Activated naive CD4-positive, alpha-beta T cell (primary cell): ENCODE measurements around the gene CFAP221.

Experiments used
- DNase-seq, 4 experiments: peaks; one replicate each; lab custom pipeline; 2025; lab: John Stamatoyannopoulos, UW

Gene CFAP221

GRCh38 chr2:119645173-119645855, 101.1 kb downstream of the CFAP221 start:
- no peak for DNase-seq

DNA sequence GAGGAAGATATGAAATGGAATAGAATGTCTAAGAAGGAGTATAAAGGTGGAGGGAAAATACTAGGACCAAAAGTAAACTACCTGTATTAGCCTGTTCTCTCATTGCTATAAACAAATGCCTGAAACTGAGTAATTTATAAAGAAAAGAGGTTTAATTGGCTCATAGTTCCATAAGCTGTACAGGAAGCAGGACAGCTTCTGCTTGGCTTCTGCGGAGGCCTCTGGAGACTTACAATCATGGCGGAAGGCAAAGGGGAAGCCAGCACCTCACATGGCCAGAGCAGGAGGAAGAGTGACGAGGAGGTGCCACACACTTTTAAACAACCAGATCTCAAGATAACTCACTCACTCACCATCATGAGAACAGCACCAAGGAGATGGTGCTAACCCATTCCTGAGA, 101.9 kb downstream of the CFAP221 start:
- DNase-seq = no peak

GRCh38 chr2:119647440-119648169, 103.4 kb downstream of the CFAP221 start:
- no peak for DNase-seq

- DNase-seq = no peak
Observed at GRCh38 chr2:119649364-119649917, 105.2 kb downstream of the CFAP221 start.

DNA sequence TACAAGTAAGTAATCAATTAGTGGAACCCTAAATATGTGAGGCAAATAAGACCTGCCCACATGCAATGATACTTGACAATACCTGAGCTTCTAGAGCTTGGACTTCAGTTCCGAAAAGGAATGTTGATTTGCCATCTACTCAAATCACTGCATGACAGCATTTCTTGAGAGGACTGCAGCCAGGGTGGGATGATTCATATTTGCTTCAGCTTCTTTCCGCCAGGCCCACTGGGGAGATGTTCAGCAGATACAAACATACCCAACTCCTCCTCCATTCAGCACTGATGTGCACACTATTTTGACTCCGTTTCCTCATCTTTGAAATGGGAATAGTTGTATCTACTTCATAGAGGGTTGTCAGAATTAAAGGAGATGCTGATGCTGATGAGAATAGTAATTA, 106.0 kb downstream of the CFAP221 start:
- no peak for DNase-seq

GRCh38 chr2:119650846-119651370, 106.7 kb downstream of the CFAP221 start:
- no peak for DNase-seq

DNA sequence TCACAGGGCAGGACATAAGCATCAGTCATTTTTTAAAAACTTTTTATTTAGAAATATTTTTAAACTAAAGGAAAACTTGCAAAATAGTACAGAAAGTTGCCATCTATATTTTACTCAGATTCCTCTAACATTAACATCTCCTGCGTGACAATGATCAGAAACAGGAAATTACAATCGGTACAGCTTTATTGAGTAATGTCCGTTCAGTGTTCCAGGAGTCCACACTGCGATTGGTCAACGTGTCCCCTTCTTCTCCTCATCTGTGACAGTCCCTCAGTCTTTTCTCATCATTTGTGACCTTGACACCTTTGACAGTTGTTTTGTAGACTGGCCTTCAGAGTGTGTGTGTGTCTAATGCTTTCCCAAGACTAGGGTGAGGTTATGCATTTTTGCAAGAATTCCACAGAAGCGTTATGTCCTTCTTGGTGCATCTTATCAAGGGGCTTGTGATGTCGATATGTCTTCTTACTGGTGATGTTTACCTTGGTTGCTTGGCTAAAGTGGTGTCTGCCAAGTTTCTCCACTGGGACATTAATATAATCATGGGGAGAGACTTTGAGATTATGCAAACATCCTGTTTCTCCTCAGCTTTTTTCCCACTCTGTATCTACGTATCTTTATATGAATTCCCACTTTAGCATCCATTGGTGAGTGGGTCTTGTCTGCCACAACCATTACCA, 113.4 kb downstream of the CFAP221 start:
- DNase-seq = no peak

DNA sequence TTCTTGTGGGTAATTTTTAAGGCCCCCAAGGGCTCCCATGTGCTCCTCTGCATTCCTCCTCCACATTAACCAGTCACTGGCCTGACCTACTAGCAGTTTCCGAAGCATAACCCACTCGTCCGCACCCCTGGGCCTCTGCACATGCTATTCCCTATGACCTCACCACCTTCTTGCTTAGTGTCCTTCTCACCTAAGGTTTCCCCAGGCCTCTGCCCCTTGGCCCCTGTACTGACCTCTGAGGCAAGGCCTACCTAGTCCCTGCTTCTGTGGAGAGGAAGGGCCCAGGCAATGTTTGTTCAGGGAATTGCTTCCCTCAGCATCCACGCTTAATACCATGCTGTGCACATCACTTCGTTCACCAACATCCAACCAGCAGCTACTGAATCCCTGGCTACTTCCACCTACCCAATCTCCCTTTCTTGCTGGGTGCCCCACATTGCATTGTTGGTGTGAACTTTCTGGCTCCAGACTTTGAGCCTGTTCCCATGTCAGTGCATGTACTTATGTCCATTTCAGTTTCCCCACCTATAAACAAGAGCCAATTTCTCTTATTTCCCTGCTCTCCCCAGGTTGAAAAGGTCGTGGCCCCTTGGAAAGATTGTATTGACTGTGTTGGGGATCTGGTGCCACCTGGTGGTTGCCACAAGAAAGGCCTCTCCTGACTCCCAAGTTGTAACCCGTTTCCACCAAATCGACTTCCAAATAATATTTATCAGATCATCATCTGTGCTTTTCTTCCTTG, 115.5 kb downstream of the CFAP221 start:
- peak in 1 of 4 experiments; percentile 15 for DNase-seq

DNA sequence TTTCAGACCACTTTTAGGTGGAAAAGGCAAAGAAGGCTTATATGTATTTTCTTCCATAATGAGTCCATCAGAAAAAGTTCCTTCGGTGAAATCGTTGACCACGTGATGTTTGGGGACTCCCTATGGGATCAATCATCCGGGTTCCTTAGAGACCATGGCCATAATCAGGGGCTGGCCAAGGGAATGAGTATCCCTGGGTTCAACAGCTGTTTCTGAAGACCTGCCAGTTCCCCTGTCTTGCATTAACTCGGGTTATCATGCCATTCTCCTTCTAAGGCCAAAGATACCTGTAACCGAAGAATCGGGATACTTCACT, 116.1 kb downstream of the CFAP221 start:
- DNase-seq = no peak

GRCh38 chr2:119662297-119662696, 118.0 kb downstream of the CFAP221 start:
- DNase-seq = no peak

DNA sequence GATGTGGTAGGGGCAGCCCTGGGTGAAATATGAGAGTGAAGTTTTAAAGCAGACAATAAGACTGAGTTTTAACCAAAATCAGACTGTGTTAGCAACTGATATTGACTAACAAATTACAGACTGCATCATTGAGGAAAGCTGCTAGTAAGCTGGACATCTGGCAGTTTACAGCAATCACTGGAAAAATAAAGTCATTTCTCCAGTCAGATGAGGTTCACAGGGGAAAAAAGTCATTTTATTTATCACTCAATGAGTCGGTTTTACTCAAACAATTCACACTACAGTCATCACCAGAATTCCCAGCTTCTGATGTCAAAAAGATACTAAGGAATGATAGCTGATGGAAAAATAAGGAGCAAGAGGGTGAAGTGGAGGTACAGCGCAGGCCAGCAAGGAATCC, 124.3 kb downstream of the CFAP221 start:
- DNase-seq = no peak

DNA sequence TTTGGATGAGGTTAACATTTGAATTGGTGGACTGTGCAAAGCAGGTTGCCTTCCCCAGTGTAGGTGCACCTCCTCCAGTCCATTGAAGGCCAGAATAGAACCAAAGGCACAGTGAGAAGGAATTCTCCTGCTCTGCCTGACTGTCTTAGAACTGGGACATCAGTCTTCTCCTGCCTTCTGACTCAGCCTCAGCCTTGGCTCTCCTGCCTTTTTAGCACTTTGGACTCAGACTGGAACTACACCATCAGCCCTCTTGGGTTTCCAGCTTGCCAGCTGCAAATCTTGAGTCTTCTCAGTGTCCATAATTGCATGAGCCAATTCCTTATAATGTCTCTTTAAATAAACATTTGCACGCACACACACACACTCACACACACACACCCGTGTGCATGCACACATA, 126.8 kb downstream of the CFAP221 start:
- DNase-seq = no peak

DNA sequence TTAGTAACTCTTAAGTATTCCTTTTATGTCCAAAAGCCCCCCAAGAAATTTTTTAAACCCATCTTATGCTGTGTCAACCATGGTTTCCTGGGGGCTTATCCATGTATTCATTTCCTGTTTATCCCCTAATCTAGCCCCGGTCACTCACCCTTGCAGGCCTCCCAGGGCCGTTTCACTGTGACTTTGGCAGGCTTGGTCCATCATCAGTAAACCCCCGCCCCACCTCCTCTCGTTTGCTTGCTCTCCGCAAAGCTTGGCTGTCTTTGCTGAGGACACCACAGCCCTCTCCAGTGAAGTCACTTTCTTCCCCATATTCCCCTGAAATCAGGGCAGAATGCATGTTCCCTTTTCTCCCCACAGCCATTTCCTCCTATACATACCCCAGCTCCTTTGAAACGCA, 127.5 kb downstream of the CFAP221 start:
- DNase-seq = no peak

GRCh38 chr2:119672161-119672862, 128.1 kb downstream of the CFAP221 start:
- no peak for DNase-seq

DNA sequence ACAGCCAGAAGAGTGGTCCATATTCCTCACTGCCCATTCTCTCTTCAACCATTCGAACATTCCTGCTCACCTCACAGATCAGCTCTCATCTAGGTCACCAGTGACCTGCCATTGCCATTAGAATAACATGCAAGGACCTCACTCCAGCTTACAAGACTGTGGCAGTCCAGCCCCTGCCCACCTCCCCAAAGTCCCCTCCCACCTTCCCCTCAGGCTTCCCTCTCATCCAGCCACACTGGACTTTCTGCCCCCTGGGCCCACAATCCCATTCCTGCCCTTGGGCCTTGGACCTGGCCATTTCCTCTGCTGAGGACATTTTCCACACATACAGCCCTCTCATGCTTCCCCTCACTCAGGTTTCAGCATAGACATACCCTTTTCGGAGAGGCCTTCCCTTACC, 129.5 kb downstream of the CFAP221 start:
- DNase-seq = no peak

- no peak for DNase-seq
Observed at GRCh38 chr2:119674711-119675500, 130.7 kb downstream of the CFAP221 start.

- DNase-seq = peak in 2 of 4 experiments; percentile 44 to 50
Observed at GRCh38 chr2:119678021-119678656, 133.9 kb downstream of the CFAP221 start.

DNA sequence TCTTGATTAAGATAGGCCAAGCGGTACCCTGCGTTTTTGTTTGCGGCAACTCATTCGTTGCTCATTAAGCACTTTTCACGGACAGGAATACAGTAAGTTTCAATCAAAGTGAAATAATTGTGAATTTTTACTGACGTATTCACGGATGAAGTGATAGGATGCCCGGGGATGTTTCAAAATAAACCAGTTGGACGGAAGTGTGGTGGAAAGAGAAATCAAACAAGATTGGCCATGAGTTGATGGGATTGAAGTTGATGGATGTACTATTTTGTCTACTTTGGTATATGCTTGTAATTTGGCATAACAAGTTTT, 135.2 kb downstream of the CFAP221 start:
- no peak for DNase-seq

GRCh38 chr2:119679846-119680245, 135.6 kb downstream of the CFAP221 start:
- DNase-seq = no peak
